Measurements from ENCODE around the gene KANK4.
A peak's percentile ranks its signal among the peaks of the same experiment; 100 is the strongest.

The KANK4 gene

DNA sequence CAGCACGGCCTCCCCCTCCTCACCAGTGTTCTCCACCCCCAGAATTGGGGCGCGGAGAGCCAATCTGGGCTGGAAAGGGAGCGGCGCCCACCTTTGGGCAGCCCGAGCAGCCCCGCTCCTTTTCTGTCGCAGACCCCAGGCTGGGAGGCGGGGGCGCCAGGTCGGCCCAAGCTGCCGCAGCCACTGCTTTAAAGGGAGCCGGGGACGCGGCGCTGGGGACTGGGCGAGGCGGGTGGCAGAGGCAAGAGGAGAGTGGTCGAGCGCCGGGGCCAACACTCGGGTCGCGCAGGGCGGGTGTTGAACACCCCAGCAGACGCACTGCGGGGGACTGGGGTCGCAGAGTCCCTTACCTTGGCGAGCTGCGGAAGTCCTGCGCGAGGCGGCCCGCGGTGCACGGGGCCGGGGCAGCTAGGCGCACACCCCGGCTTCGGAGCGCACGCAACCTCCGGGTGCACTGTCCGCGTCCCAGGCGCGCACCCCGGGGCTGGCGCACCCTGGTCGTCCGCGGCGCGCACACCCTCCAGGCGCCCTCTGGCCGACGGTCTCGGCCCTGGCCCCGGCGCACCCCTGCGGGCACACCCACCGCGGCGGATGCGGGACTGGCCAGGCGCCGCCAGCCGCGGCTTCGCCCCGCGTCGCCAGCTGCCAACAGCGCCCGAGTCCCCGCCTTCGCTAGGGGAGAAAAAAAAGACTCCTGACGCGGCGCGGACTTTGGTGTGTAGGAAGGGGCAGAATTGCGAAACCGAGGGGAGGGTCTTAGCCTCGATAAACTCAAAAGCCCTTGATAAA, at the start of gene KANK4:
KANK4 (minus strand) TSS at position 679 of the 789 bp plus-strand sequence. CDS start 37,870 bp downstream, outside the sequence.
- H3K27ac Mint-ChIP-seq: no peak within 1 kb of the TSS
- no peaks in the 10 kb centered on the region for H3K36me3 Mint-ChIP-seq (ENCODE audit: low read depth)
- peaks cover 80% of the 10 kb centered on the region for H3K27me3 Mint-ChIP-seq (ENCODE audit: low read depth, poor library complexity)
- DNase-seq: peak; percentile 61
- peaks cover 11% of the 10 kb centered on the region for H3K9me3 Mint-ChIP-seq
- H3K4me3 Mint-ChIP-seq: peak within 1 kb of the TSS; percentile 81
- peaks cover 40% of the 10 kb centered on the region for H3K4me1 Mint-ChIP-seq
- TF ChIP-seq, protein P1, sequence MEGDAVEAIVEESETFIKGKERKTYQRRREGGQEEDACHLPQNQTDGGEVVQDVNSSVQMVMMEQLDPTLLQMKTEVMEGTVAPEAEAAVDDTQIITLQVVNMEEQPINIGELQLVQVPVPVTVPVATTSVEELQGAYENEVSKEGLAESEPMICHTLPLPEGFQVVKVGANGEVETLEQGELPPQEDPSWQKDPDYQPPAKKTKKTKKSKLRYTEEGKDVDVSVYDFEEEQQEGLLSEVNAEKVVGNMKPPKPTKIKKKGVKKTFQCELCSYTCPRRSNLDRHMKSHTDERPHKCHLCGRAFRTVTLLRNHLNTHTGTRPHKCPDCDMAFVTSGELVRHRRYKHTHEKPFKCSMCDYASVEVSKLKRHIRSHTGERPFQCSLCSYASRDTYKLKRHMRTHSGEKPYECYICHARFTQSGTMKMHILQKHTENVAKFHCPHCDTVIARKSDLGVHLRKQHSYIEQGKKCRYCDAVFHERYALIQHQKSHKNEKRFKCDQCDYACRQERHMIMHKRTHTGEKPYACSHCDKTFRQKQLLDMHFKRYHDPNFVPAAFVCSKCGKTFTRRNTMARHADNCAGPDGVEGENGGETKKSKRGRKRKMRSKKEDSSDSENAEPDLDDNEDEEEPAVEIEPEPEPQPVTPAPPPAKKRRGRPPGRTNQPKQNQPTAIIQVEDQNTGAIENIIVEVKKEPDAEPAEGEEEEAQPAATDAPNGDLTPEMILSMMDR (IDR thresholded peaks at IDR 0.05): no peak

DNA sequence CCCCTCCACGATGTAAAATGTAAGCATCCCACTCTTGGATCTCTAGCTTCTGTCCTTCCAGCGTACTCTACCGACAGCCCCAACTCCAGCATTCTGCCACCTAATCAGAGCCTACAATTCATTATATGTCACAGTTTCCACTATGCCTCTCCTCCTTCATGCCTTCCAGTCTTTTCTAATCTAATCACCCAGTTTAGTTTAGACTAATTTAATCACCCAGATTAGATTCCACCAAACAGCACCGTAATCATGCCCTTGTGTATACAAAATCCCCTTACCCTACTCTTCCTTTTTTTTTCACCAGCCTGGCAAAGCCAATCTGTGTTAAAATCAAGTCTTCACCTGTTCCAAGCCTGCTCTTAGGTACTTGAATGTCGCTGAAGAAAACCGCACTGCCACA, 49.8 kb upstream of the KANK4 start:
- no peak overlapping the region for H3K4me3 Mint-ChIP-seq
- H3K36me3 Mint-ChIP-seq (ENCODE audit: low read depth): peaks cover 9% of the 10 kb centered on the region
- peaks cover 18% of the 10 kb centered on the region for H3K9me3 Mint-ChIP-seq
- no peaks in the 10 kb centered on the region for H3K4me1 Mint-ChIP-seq
- TF ChIP-seq, protein P1 (IDR thresholded peaks at IDR 0.05): no peak
- peaks cover 4% of the 10 kb centered on the region for H3K27me3 Mint-ChIP-seq (ENCODE audit: low read depth, poor library complexity)
- DNase-seq: no peak
- peak overlapping the region; percentile 39 for H3K27ac Mint-ChIP-seq

DNA sequence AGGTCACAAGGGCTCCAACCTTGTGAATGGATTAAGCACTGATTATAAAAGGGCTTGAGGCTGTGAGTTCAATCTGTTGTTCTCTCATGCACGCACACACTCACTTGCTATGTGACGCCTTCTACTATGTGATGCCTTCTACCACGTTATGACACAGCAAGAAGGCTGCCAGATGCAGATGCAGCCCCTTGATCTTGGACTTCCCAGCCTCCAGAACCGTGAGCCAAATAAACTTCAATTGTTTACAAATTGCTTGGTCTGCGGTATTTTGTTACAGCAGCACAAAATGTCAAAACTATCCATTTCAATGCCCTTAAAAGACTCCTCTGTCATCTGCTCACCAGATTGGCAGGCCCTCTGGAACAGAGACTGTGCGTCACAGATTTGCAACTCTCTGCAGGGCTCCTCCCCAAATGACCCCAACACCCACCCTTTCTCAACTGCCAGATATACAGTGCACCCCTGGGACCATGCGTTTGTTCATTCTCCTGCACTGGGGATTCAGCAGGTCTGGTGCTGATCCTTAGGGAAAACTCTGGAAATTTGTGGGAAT, 47.8 kb upstream of the KANK4 start:
- TF ChIP-seq, protein P1 (IDR thresholded peaks at IDR 0.05): no peak
- Mint-ChIP-seq H3K9me3 (peaks cover 23% of the 10 kb centered on the region), H3K27ac (no peak overlapping the region), H3K27me3 (ENCODE audit: low read depth, poor library complexity) (peaks cover 4% of the 10 kb centered on the region), H3K4me1 (no peaks in the 10 kb centered on the region), H3K4me3 (no peak overlapping the region), H3K36me3 (ENCODE audit: low read depth) (peaks cover 9% of the 10 kb centered on the region)
- no peak for DNase-seq

DNA sequence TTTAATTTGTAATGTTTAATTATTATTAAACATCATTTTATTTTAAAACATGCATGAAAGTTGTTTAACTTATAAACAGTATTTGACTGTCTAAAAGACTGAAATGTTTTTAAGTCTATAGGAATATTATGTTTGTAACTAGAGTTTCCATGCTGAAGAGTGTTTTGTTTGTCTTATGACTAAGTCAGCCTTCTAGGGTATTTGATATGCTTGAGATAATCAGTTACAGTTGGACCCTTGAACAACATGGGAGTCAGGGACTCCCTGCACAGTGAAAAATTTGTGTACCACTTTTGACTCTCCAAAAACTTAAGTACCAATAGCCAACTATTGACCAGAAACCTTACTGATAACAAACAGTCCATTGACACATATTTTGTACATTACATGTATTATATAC, 45.5 kb upstream of the KANK4 start:
- TF ChIP-seq, protein P1 (IDR thresholded peaks at IDR 0.05): no peak
- Mint-ChIP-seq H3K27ac (no peak overlapping the region), H3K4me3 (no peak overlapping the region), H3K36me3 (ENCODE audit: low read depth) (peaks cover 9% of the 10 kb centered on the region), H3K9me3 (peaks cover 23% of the 10 kb centered on the region), H3K27me3 (ENCODE audit: low read depth, poor library complexity) (peaks cover 7% of the 10 kb centered on the region), H3K4me1 (no peaks in the 10 kb centered on the region)
- DNase-seq: no peak

DNA sequence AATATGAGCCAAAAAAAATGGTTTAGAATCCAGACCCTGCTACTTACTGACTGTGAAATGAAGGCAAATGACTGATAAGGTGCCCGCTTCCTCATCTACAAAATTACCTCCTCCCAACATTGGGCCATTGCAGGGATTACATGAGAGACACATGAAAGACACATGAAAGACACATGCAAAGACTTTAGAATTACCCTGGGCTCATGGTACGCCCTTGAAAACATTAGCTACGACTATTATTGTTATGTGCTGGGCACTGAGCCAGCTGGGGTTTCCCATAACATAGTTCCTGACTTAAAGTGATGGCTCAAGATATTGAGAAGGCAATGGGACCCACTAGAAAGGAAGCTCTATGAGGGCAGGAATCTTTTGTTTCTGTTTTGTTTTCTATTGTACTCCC, 43.7 kb upstream of the KANK4 start:
- peaks cover 18% of the 10 kb centered on the region for H3K9me3 Mint-ChIP-seq
- H3K4me1 Mint-ChIP-seq: peaks cover 9% of the 10 kb centered on the region
- H3K4me3 Mint-ChIP-seq: no peak overlapping the region
- H3K27ac Mint-ChIP-seq: no peak overlapping the region
- no peak for DNase-seq
- peaks cover 9% of the 10 kb centered on the region for H3K36me3 Mint-ChIP-seq (ENCODE audit: low read depth)
- TF ChIP-seq, protein P1 (IDR thresholded peaks at IDR 0.05): no peak
- H3K27me3 Mint-ChIP-seq (ENCODE audit: low read depth, poor library complexity): peaks cover 7% of the 10 kb centered on the region
